ENCODE results near the gene ROS1. TPM values are rescaled to one million over a fixed set of nuclear protein-coding genes. Genes with fewer than 3 reads are reported as not detected.
"Not testable (repeated sequence)": the region's sequence is repeated elsewhere in the genome, so short reads cannot be mapped to it uniquely, and the experiment has no call there.

ROS1 gene
- total RNA-seq, 1 donor from 2014 or later = not detected

GRCh38 chr6:117442313-117442712 is 16.6 kb upstream of the ROS1 start:
- DNase-seq (ENCODE audit: low spot score in 2 of 2); FAIRE-seq: not testable (repeated sequence)

GRCh38 chr6:117441824-117442264 is 16.1 kb upstream of the ROS1 start:
- FAIRE-seq = no peak
- DNase-seq (ENCODE audit: low spot score in 2 of 2) = no peak

- DNase-seq (ENCODE audit: low spot score in 2 of 2) (no peak), FAIRE-seq (no peak)
Observed at GRCh38 chr6:117440706-117441525, 15.2 kb upstream of the ROS1 start.

- FAIRE-seq (no peak), DNase-seq (ENCODE audit: low spot score in 2 of 2) (no peak)
Observed at GRCh38 chr6:117432273-117432672, 6.5 kb upstream of the ROS1 start.

DNA sequence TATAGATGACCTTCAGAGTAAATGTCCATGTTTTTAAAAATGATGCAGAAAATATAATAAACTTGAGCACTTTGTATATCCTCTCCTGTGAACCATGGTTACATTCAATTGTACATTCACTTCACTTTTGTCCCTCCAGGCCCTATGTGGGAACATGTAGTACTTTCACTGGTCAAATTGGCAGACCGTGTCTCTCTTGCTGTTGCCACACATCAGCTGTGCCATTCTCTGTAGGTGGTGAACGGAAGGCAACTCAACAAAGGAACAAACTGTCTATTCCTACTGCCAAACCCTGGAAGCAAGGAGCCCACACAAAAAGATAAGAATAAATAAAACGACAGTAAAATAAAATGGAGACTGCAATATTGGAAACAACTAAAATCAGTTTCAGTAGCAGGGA is 2.0 kb downstream of the ROS1 start:
- no peak for FAIRE-seq
- no peak for DNase-seq (ENCODE audit: low spot score in 2 of 2)

DNA sequence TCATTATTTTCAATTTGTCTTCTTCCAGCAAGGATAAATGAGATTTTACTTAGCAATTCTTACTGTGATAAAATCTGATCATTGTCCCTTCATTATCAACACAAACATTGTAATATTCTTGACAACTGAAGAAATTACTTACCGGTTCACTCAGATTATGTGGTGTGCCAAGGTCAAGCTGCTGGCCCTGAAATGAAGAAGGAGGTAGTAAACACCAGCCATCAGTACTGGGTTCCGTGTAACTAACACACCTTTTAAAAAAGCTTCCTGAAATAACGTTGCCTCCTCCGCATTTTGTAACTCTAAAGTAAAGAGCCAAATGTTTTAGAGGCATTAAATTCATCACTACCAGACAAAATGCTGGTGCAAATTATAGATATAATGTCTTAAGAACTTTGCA is 7.4 kb downstream of the ROS1 start:
- no peak for FAIRE-seq
- no peak for DNase-seq (ENCODE audit: low spot score in 2 of 2)

GRCh38 chr6:117417851-117418250 is 7.9 kb downstream of the ROS1 start:
- DNase-seq (ENCODE audit: low spot score in 2 of 2) = no peak
- no peak for FAIRE-seq

- DNase-seq (ENCODE audit: low spot score in 2 of 2) (no peak), FAIRE-seq (no peak)
Observed at GRCh38 chr6:117414770-117415169, 11.0 kb downstream of the ROS1 start.

DNA sequence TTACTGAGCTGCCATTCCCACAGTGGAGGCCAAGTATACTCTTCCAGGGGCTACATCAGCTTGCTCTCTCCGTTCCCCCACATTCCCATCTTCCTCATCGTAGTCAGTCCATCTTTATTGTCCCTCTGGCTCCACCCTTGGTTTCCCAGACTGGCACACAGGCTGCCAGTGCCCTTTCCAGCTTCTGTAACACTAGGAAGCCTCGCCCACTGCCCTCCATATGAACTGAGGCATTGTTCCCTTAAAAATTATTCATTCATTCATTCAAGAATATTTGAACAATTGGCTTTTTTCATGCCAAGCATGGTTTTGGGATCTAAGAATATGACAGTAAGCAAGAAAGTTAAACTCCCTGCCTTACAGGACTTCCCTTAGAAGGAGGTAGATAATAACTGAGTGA is 14.3 kb downstream of the ROS1 start:
- FAIRE-seq (no peak), DNase-seq (ENCODE audit: low spot score in 2 of 2) (no peak)

DNA sequence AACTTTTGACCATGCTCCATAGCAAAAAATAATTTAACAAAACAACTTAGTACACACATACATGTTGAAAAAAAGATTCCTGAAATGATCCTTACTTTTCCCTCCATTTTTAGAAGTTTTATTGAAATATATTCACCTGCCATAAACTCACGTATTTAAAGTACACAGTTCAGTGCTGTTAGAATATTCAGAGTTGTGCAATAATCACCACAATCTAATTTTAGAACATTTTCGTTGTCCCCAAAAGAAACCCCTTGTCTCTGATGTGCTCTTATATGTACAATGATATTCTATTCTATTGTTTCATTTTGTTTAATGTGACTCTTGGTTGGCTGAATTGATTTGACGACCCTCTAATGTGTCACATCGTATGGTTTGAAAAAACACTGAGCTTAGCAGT is 15.9 kb downstream of the ROS1 start:
- no peak for FAIRE-seq
- no peak for DNase-seq (ENCODE audit: low spot score in 2 of 2)

GRCh38 chr6:117409420-117409819 is 16.3 kb downstream of the ROS1 start:
- FAIRE-seq (no peak), DNase-seq (ENCODE audit: low spot score in 2 of 2) (no peak)

GRCh38 chr6:117404548-117404947 is 21.2 kb downstream of the ROS1 start:
- no peak for FAIRE-seq

GRCh38 chr6:117401799-117402198 is 23.9 kb downstream of the ROS1 start:
- FAIRE-seq (no peak), DNase-seq (ENCODE audit: low spot score in 2 of 2) (no peak)

More at GRCh38 chr6:117404548-117404947, 21.2 kb downstream of the ROS1 start:
- DNase-seq (ENCODE audit: low spot score in 2 of 2) = no peak

DNA sequence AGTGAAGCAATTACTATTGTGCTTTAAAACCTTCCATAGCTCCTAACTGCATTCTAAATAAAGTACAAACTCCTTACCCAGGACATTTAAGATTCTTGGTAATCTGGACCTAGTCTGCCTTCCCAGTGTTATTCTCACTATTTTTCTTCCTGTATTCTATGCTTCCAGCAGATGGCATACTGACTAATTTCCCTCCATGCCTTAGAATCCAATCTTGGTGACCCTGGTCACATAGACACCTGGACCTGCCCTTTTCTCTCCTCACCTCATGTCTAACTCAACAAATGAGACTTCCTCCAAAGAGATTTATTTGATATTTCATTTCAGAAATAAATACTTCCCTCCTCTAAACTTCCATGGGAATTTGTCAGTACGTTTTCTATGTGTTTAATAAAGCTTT is 25.8 kb downstream of the ROS1 start:
- FAIRE-seq (no peak), DNase-seq (ENCODE audit: low spot score in 2 of 2) (peak in 1 of 2 donors; percentile 5)

DNA sequence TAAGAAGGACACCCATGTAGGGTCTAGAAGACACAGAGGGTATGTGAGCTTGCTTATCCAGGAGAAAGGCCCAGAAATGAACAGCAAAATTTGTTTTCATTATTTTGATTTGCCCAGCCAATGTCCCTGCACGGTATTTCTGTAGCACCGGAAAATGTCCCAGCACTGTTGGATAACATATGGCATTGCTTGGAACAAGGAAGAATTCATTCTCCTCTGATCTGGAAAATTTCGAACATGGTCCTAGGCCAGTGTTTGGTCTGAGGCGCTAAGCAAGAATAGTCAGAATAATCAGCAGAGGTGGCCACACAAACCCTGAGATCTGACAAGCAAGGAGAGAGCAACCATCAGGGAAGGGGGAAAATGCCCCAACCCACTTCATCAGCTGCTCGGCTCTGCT is 26.6 kb downstream of the ROS1 start:
- FAIRE-seq (no peak), DNase-seq (ENCODE audit: low spot score in 2 of 2) (no peak)

GRCh38 chr6:117397536-117398227 is 28.1 kb downstream of the ROS1 start:
- FAIRE-seq (no peak), DNase-seq (ENCODE audit: low spot score in 2 of 2) (no peak)

DNA sequence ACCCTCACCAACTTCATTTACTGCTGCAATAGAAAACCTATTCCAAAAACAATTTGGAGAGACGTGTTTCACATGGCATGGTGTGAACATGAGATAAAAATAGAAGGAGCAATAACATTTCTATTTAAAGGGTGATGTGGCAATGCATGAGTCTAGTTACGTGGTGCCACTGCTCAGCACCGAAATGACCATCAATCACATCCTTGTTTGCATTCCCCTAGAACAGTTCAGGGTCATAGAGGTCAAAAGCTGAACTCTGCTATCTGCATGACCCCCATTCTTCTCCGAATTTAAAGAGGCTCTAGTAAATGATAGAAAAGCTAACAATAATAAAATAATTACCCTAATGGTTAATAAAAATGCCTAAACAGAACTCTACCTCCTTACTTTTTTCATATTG is 29.5 kb downstream of the ROS1 start:
- no peak for FAIRE-seq
- DNase-seq (ENCODE audit: low spot score in 2 of 2) = no peak

DNA sequence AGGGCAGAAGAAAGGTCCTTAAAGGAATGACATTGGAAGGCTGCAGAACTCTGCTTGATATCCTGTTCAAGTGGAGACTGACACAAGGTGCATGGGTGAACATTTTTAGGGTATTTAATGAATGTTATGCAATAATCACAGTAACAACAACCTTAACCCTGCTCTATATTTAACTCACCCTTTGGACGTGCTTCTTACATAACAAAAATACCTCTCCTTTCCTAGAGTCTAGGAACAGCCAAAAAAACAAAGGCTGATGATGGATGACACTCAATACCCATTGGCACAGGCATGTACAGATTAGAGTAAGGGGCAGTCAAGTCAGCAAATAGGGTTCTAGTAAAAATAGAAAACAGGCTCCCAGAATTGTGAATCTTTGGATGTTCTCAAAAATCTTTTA is 30.6 kb downstream of the ROS1 start:
- FAIRE-seq = no peak
- no peak for DNase-seq (ENCODE audit: low spot score in 2 of 2)

GRCh38 chr6:117393045-117393444 is 32.7 kb downstream of the ROS1 start:
- DNase-seq (ENCODE audit: low spot score in 2 of 2) (no peak), FAIRE-seq (no peak)

DNA sequence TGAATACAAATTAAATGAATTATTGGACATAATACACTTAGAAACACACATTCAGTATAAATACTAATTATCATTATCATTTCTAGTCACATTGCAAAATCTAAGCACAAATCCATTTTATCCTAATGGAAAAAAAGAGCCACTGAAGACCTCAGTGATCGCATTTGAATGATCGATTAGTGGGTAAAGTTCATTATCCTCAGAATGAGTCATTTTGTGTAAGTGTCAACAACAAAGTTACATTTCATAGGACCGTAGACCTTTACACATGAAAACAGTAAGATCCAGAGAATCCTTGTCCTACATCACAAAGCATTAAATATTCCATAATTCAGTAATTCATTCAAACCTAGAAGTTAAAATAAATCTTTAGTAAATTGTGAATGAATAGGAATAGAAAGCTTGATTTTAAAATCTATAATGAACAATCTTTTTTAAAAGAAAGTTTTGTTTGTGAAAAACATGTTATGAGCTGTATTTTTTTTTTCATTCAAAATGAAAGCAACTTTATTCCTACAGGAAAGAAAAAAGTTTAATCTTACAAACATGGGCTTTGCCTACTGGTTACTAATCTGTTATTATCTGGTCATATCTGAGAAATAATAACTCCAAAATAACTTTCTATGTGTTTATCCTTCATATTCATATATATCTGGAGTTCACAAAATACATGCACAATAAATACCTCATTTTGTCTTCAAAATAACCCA is 33.7 kb downstream of the ROS1 start:
- FAIRE-seq (no peak), DNase-seq (ENCODE audit: low spot score in 2 of 2) (no peak)
